H9 (cell line): ENCODE measurements around the gene RIPK1. TPM values are rescaled to one million over a fixed set of nuclear protein-coding genes. Genes with fewer than 3 reads are reported as not detected.
"Not testable (repeated sequence)": the region's sequence is repeated elsewhere in the genome, so short reads cannot be mapped to it uniquely, and the experiment has no call there.

Source experiments
- DNase-seq: peaks from one replicate; pipeline ENCODE4 v3.0.0-alpha.2; 2017
- H2AFZ ChIP-seq: one replicate; pipeline ENCODE4 v1.6.1; 2013; ENCODE audit warnings: mild to moderate bottlenecking, low read length, control low read depth, moderate library complexity
- H2AK5ac ChIP-seq: 2 replicates; pipeline ENCODE4 v1.6.1; 2013; ENCODE audit warnings: low read length, control low read depth, mixed read lengths; ENCODE audit not compliant: insufficient read length
- H2BK120ac ChIP-seq: one replicate; pipeline ENCODE4 v1.6.1; 2013; ENCODE audit warnings: low read depth, mild to moderate bottlenecking, low read length, control low read depth, inconsistent platforms; ENCODE audit not compliant: poor library complexity, severe bottlenecking
- H2BK12ac ChIP-seq: 2 replicates; pipeline ENCODE4 v1.6.1; 2013; ENCODE audit warnings: low read length, control low read depth, mixed read lengths, low read depth; ENCODE audit not compliant: insufficient read length
- H2BK15ac ChIP-seq: 2 replicates; pipeline ENCODE4 v1.6.1; 2013; ENCODE audit warnings: low read depth, low read length, control low read depth
- H2BK20ac ChIP-seq: one replicate; pipeline ENCODE4 v1.6.1; 2013; ENCODE audit warnings: low read depth, mild to moderate bottlenecking, low read length, control low read depth, inconsistent platforms; ENCODE audit not compliant: poor library complexity, severe bottlenecking
- H2BK5ac ChIP-seq: 2 replicates; pipeline ENCODE4 v1.6.1; 2013; ENCODE audit warnings: low read length, control low read depth, mixed read lengths; ENCODE audit not compliant: insufficient read length
- H3K14ac ChIP-seq: 2 replicates; pipeline ENCODE4 v1.6.1; 2013; ENCODE audit warnings: low read length, control low read depth; ENCODE audit not compliant: insufficient read depth
- H3K18ac ChIP-seq: 2 replicates; pipeline ENCODE4 v1.6.1; 2013; ENCODE audit warnings: low read depth, mild to moderate bottlenecking, mixed read lengths, low read length, control low read depth; ENCODE audit not compliant: insufficient read length
- H3K23ac ChIP-seq: 2 replicates; pipeline ENCODE4 v1.6.1; 2013; ENCODE audit warnings: low read length, control low read depth, mixed read lengths, low read depth; ENCODE audit not compliant: insufficient read length
- H3K23me2 ChIP-seq: 2 replicates; pipeline ENCODE4 v1.6.1; 2013; ENCODE audit warnings: low read depth, mild to moderate bottlenecking, mixed read lengths, low read length, control low read depth; ENCODE audit not compliant: insufficient read length, poor library complexity, severe bottlenecking
- H3K27ac ChIP-seq: 2 replicates; pipeline ENCODE4 v1.5.1; 2013; ENCODE audit warnings: low read length, control low read depth, mixed read lengths, low read depth; ENCODE audit not compliant: insufficient read length
- H3K27me3 ChIP-seq: 2 replicates; pipeline ENCODE4 v1.6.1; 2013; ENCODE audit warnings: low read length, control low read depth, inconsistent platforms; ENCODE audit not compliant: insufficient read depth
- H3K4ac ChIP-seq: 2 replicates; pipeline ENCODE4 v1.6.1; 2013; ENCODE audit warnings: low read depth, mild to moderate bottlenecking, control low read depth, inconsistent platforms, low read length, moderate library complexity
- H3K4me1 ChIP-seq: 2 replicates; pipeline ENCODE4 v1.6.1; 2013; ENCODE audit warnings: low read length, control low read depth, inconsistent platforms; ENCODE audit not compliant: insufficient read depth
- H3K4me2 ChIP-seq: 2 replicates; pipeline ENCODE4 v1.6.1; 2013; ENCODE audit warnings: low read length, control low read depth, mixed read lengths; ENCODE audit not compliant: insufficient read length, insufficient read depth
- H3K56ac ChIP-seq: 2 replicates; pipeline ENCODE4 v1.6.1; 2013; ENCODE audit warnings: low read depth, mild to moderate bottlenecking, mixed read lengths, low read length, control low read depth; ENCODE audit not compliant: insufficient read length
- H3K79me1 ChIP-seq: 2 replicates; pipeline ENCODE4 v1.6.1; 2013; ENCODE audit warnings: low read depth, mild to moderate bottlenecking, moderate library complexity, low read length, control low read depth, inconsistent platforms; ENCODE audit not compliant: insufficient read depth, poor library complexity, severe bottlenecking
- H3K79me2 ChIP-seq: 2 replicates; pipeline ENCODE4 v1.6.1; 2013; ENCODE audit warnings: low read length, control low read depth, inconsistent platforms; ENCODE audit not compliant: insufficient read depth
- H3K9ac ChIP-seq: 2 replicates; pipeline ENCODE4 v1.6.1; 2013; ENCODE audit warnings: low read length, control low read depth, mixed read lengths; ENCODE audit not compliant: insufficient read length; ENCODE audit errors: extremely low read depth
- H3K9me3 ChIP-seq: one replicate; pipeline ENCODE4 v1.6.1; 2013; ENCODE audit warnings: low read depth, low read length, inconsistent platforms; ENCODE audit not compliant: control insufficient read depth
- H3T11ph ChIP-seq: one replicate; pipeline ENCODE4 v1.6.1; 2013; ENCODE audit warnings: mild to moderate bottlenecking, low read length, control low read depth, inconsistent platforms
- H4K20me1 ChIP-seq: one replicate; pipeline ENCODE4 v1.6.1; 2013; ENCODE audit not compliant: control insufficient read depth, insufficient read length, insufficient read depth
- H4K5ac ChIP-seq: 2 replicates; pipeline ENCODE4 v1.6.1; 2013; ENCODE audit warnings: low read depth, mild to moderate bottlenecking, mixed read lengths, low read length, control low read depth; ENCODE audit not compliant: insufficient read length
- H4K8ac ChIP-seq: replicated peaks from 2 replicates; pipeline ENCODE4 v1.6.1; 2013; ENCODE audit warnings: low read length, control low read depth, mixed read lengths, low read depth; ENCODE audit not compliant: insufficient read length
- H4K91ac ChIP-seq: 2 replicates; pipeline ENCODE4 v1.6.1; 2013; ENCODE audit warnings: low read depth, mild to moderate bottlenecking, moderate library complexity, mixed read lengths, low read length, control low read depth; ENCODE audit not compliant: insufficient read length
- H3K27ac Mint-ChIP-seq, 3 experiments: 2 replicates in 2 of 3; 3 replicates in 1 of 3; pipeline ENCODE4 v1.8.0; 2020 to 2021; ENCODE audit warnings: mixed read lengths in 3 of 3, mild to moderate bottlenecking in 1 of 3, moderate library complexity in 1 of 3
- H3K27me3 Mint-ChIP-seq: 2 replicates; pipeline ENCODE4 v1.8.0; 2021; ENCODE audit warnings: low read depth, mild to moderate bottlenecking, moderate library complexity, mixed read lengths
- H3K36me3 Mint-ChIP-seq, 3 experiments: 2 replicates in 2 of 3; 3 replicates in 1 of 3; pipeline ENCODE4 v1.8.0; 2020 to 2021; ENCODE audit warnings: low read depth in 3 of 3, mixed read lengths in 3 of 3; ENCODE audit not compliant: insufficient read depth in 1 of 3
- H3K4me1 Mint-ChIP-seq, 2 experiments: 2 replicates each; pipeline ENCODE4 v1.8.0; 2020; ENCODE audit warnings: mixed read lengths in 2 of 2
- H3K4me3 Mint-ChIP-seq, 2 experiments: 2 replicates in 1 of 2; 3 replicates in 1 of 2; pipeline ENCODE4 v1.8.0; 2020 to 2021; ENCODE audit warnings: mild to moderate bottlenecking in 2 of 2, mixed read lengths in 2 of 2, moderate library complexity in 1 of 2
- H3K9me3 Mint-ChIP-seq, 2 experiments: 2 replicates in 1 of 2; 3 replicates in 1 of 2; pipeline ENCODE4 v1.8.0; 2020; ENCODE audit warnings: mild to moderate bottlenecking in 2 of 2, mixed read lengths in 2 of 2, moderate library complexity in 1 of 2
- CTCF ChIP-seq: fragments of 200-600 bp; sonication (generic); conservative IDR thresholded peaks from 3 replicates; pipeline ENCODE4 v1.8.0; 2021; ENCODE audit warnings: antibody characterized with exemption, mild to moderate bottlenecking
- WGBS: extraction: QIAGEN DNeasy Blood & Tissue Kit; methylation state at CpG from one replicate; pipeline ENCODE4 v1.1.7; 2013; ENCODE audit warnings: missing lambda C conversion rate, low lambda C conversion rate, mixed read lengths; ENCODE audit not compliant: insufficient read length; ENCODE audit errors: extremely low coverage; 5-methylcytosine and 5-hydroxymethylcytosine counted together
- total RNA-seq: library from RNA; stranded (reverse); gene quantifications from 2 replicates; pipeline ENCODE4 v1.2.1, GENCODE V29; 2021

Gene RIPK1
- total RNA-seq, 1 experiment from 2014 or later: 24.6 TPM

GRCh38 chr6:3053231-3053508 is 15.1 kb upstream of the RIPK1 start:
- H3K9ac ChIP-seq: peak overlapping the region; percentile 20
- H2BK5ac ChIP-seq: no peak overlapping the region
- peaks cover 31 to 35% of the 10 kb centered on the region in 2 experiments for H3K4me1 Mint-ChIP-seq
- H3K79me1 ChIP-seq: no peaks in the 10 kb centered on the region
- H3K27ac Mint-ChIP-seq: no peak overlapping the region; a peak in 1 of 7 replicates
- no peaks in the 10 kb centered on the region for H3K79me2 ChIP-seq
- no peak overlapping the region for H2BK15ac ChIP-seq
- H3K18ac ChIP-seq: no peak overlapping the region
- H4K91ac ChIP-seq: no peak overlapping the region
- H2BK20ac ChIP-seq: no peak overlapping the region
- no peak overlapping the region for H2AK5ac ChIP-seq
- no peak for DNase-seq
- H3K4ac ChIP-seq: no peak overlapping the region
- WGBS: no CpG with 5 or more reads among the region's 11 CpGs
- H3K27ac ChIP-seq: no peak overlapping the region
- no peak overlapping the region for H3T11ph ChIP-seq
- H3K23ac ChIP-seq: no peak overlapping the region
- H3K27me3 Mint-ChIP-seq: peaks cover 11% of the 10 kb centered on the region
- no peak overlapping the region for H4K8ac ChIP-seq
- no peak overlapping the region for H4K5ac ChIP-seq
- H4K20me1 ChIP-seq: no peaks in the 10 kb centered on the region
- H3K14ac ChIP-seq: no peak overlapping the region
- peak overlapping the region; percentile 99 for H3K4me2 ChIP-seq
- no peak overlapping the region for H3K56ac ChIP-seq
- no peak for TF ChIP-seq CTCF
- H3K9me3 Mint-ChIP-seq: no peaks in the 10 kb centered on the region
- H2BK120ac ChIP-seq: no peak overlapping the region
- H3K23me2 ChIP-seq: peaks cover 7% of the 10 kb centered on the region
- no peaks in the 10 kb centered on the region for H3K9me3 ChIP-seq
- H3K36me3 Mint-ChIP-seq: no peaks in the 10 kb centered on the region; a peak in 1 of 7 replicates
- peak overlapping the region; percentile 66 to 83 for H3K4me3 Mint-ChIP-seq
- H2AFZ ChIP-seq: no peak overlapping the region
- H3K27me3 ChIP-seq: no peaks in the 10 kb centered on the region
- peaks cover 3% of the 10 kb centered on the region; the same call in 1 of the 2 replicates for H3K4me1 ChIP-seq
- H2BK12ac ChIP-seq: no peak overlapping the region

GRCh38 chr6:3054229-3055157 is 13.8 kb upstream of the RIPK1 start:
- H3K27me3 ChIP-seq, H3T11ph ChIP-seq, H3K79me2 ChIP-seq, H2BK15ac ChIP-seq, H3K36me3 Mint-ChIP-seq, H2AFZ ChIP-seq, H3K4ac ChIP-seq, H3K4me1 ChIP-seq, H3K56ac ChIP-seq, H3K9me3 ChIP-seq, H4K5ac ChIP-seq, H3K23me2 ChIP-seq, H4K20me1 ChIP-seq, H3K9me3 Mint-ChIP-seq, H3K27me3 Mint-ChIP-seq, H4K91ac ChIP-seq, H2AK5ac ChIP-seq, H3K79me1 ChIP-seq, H4K8ac ChIP-seq, H2BK5ac ChIP-seq: not testable (repeated sequence)
- peak overlapping the region; percentile 79 for H2BK20ac ChIP-seq
- H3K4me1 Mint-ChIP-seq: peaks cover 31 to 35% of the 10 kb centered on the region in 2 experiments
- H3K4me2 ChIP-seq: peak overlapping the region; percentile 99
- H2BK120ac ChIP-seq: peak overlapping the region; percentile 82
- peak overlapping the region; percentile 40 for H3K27ac ChIP-seq
- H2BK12ac ChIP-seq: peak overlapping the region; percentile 84
- no CpG with 5 or more reads among the region's 27 CpGs for WGBS
- peak overlapping the region; percentile 39 for H3K23ac ChIP-seq
- H3K14ac ChIP-seq: peak overlapping the region; percentile 80; the same call in 1 of the 2 replicates
- peak overlapping the region; percentile 66 to 83 for H3K4me3 Mint-ChIP-seq
- peak overlapping the region; percentile 77 for H3K18ac ChIP-seq
- peak overlapping the region; percentile 57 to 97 (median 61); a peak in 5 of 7 replicates for H3K27ac Mint-ChIP-seq
- peak; percentile 51 for DNase-seq
- peak overlapping the region; percentile 71 for H3K9ac ChIP-seq
